Measurements from ENCODE around the gene ATG2A.

Gene ATG2A

DNA sequence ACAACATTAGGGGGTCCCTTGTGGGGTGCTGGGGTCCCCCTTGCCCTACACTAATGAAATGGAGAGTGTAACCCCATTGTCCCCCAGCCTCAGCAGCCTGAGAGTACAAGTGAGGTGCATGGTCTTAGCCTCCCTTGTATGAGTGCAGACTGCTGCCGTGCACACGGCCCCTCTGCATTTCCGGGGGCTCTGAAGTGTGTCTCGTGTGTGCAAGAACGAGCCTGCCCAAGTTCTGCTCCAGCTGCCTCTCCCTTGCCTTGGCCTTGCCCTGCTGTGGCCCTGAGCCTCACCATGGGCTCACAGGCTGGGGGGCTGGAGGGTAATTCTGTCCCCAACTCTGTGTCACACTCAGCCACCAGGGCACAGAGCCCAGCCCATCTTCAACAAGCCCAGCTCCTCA is 33.4 kb downstream of the ATG2A start:
- no peak for DNase-seq

DNA sequence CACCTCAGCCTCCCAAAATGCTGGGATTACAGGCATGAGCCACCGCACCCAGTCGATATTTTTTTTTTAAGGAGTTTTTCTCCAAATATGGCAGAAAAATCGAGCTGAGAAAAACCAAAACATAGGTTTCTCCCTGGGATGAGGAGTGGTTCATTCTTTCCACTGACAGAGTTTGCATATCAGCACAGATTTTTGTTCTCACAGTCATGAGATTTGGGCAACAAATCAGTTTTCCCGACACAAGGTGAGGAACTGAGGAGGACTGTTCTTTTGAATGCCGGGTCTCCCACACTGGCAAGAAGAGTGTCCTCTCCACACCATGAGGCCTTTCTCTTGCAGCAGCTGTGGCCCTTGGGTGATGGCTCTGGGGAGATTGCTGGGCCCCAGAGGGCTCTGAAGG is 34.8 kb downstream of the ATG2A start:
- DNase-seq = no peak

DNA sequence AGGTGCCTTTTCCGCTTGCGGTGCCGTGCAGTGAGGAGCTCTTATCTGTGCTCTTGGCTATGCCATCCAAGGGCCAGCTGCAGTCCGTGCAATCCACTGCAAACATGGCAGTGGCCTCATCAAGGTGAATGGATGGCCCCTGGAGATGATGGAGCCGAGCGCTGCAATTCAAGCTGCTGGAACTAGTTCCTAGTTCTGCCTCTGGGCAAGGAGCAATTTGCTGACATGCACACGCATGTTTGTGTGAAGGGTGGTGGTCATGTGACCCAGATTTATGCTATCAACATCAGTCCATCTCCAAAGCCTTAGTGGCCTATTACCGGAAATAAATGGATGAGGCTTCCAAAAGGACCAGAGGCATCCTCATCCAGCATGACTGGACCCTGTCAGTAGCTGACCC is 35.5 kb downstream of the ATG2A start:
- peak; percentile 46 for DNase-seq

DNA sequence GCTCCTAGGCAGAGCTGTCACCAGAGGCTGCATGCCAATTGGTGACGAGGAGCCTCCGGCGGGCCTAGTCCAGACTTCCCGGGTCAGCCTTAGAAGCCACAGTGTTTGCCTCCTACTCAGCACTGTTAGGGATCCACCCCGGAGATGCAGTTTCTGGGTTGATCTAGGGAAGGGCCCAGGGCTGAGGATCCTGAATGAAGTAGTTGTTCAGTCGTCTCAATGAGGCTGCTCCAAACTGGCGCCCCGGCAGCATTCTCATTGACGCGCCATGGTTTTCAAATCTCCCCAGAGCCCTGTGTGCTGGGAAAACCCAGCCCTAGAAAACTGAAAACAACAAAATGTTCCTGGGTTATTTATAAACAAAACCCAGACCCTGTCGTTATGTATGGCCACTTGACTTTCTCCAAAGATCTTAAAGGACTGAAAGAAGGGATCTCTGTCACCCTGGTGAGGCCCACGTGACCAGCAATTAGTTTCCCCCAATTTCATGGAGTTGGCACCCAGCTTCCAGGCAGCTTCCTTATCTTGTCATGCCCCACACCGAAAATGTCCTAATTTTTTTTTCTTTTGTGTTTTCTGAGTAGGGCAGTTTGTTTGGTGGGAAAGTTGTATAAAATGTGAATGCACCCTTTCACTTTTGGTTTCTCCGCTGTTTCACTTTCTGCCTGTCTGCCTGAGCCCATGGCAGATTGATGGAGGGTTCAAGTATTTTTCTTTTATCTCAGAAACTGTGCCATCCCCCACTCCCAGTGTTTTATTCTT is 36.6 kb downstream of the ATG2A start:
- no peak for DNase-seq

DNA sequence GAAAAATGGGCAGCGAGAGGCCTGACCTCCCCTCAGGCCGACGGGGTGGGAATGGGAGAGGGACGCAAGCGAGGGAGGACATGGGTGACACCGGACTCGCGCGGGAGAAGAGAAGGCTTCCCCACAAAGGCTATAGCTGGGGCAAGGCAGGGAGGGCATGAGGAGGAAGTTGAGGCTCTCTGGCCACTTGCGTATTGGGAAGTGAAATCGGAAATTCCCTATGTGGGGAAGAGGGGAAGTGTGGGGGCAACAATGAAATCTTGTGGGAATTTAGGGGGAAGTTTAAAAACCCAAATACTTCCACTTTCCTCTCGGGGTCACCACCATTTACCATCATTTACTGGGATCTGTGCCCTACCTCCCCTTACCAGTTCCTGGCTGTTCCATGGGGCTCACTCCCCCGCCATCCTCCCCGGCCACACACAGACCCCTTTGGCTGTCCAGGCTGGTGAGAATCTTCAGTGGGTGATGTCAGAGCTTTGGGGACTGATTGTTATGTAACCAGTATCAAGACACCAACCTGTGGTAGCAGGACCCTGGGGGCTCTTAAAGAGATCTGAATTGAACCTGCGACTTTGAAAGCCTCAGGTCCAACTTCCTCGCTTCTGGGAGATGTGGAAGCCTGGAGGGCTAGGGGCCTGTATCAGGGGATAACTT is 37.6 kb downstream of the ATG2A start:
- DNase-seq = no peak

DNA sequence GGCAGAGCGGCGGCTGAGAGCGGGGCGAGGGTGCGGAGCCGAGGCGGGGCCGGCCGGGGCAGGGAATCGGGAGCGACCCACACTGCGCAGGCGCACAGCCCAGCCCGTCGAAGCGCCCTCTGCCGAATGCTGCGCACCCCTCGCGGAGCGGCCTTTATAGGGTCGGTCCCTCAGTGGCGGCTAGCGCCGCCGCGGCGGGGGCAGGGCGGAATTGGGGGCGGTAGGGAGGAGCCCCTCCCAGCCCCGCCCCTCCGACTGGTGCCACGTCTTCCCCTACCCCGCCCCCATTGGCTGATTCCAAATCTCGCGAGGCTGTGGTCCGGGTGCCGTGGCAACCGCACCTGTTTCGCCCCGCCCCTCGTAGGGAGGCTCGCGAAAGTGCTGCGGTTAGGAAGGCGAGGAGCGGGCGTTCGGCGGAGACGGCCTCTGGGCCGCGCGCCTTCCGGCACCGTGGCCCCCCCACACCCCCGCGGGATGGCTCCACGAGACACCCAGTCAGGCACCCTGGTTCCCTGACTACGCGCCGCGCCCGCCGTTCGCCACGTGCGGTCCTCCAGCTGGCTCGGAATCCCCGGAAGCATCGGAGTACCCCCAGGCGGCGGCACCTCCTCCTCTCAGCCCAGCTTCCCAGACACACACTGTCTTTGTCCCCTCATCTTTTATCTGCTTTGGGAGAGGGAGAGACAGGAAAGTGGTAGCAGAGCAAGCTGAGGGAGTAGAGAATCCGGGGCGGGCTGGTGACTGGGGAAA is 38.3 kb downstream of the ATG2A start, which contains the start of gene EHD1:
Gene EHD1 (minus strand): TSS at position 128 of the 750 bp plus-strand sequence. CDS start 157 bp downstream, outside the sequence.
- DNase-seq = peak; percentile 98

DNA sequence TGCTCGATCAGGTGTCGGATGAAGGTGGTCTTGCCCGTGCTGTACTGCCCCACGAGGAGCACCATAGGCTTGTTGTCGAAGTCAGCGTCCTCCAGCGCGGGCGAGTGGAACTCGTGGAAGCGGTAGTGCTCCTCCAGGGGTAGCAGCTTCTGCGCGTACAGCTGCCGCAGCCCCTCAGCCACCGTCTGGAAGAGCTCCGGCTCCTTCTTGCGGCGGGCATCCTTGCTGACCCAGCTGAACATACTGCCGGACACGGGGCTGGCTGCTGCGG is 38.9 kb downstream of the ATG2A start:
- peak; percentile 61 for DNase-seq

DNA sequence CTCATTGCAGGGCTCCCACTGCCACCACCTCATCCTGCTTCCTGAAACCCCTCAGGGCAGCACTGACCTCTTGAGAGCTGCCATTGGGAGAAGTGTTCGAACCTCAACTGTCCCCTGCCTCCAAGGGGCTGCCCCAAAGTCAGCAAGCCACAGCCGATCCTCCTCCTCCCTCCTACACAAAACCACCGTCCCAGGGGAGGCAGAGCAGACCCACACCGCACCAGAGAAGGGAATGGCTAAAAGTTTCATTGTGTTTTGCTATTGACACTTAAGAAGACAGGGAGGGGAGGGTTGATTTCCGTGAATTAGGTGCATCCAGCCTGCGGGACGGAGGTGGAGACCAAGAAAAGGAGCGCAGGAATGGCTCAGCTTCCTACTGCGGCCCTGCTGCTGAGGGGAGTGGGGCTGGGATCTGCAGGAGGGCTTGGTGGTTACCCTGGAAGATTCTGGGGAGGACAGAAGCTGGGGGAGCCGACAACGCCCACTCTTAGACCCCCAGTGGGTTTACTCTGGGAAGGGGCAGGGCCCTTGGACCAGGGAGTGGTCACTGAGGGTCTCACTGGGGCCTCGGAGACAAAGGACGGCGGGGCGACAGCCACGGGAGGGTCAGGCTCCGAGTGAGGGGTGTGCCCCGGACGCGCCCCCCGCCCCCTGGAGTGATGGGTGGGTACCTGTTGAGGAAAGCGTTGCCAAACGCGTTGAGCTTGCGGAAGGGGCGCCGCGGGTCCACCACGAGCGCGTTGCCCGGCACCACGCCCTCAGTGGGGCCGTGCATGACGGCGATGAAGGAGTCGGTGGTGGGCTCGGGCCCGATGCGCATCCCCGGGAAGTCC is 39.4 kb downstream of the ATG2A start:
- no peak for DNase-seq

DNA sequence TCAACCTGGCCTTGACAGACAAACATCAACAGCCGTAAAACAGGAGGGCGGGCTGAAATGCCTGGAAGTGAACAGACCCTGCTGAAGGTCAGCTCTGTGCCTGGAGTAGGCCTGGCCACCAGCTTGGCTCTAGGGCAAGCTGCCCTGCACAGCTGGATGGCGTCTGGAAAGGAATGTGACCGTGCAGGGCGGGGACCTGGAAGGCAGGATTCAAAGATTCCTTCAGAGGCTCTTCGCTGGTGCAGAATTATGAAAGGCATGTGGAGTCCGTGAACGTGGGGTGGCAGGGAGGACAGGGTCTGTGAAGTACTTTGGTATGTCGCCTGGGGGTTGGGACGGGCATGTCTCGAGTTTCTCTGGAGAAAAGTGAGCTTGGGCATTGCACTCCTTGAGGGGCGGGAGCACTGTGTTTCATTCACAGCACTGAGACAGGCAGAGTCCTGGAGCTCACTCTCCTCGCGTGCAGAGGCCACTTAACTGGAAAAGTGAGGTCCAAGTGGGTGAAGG is 40.1 kb downstream of the ATG2A start:
- DNase-seq = no peak

DNA sequence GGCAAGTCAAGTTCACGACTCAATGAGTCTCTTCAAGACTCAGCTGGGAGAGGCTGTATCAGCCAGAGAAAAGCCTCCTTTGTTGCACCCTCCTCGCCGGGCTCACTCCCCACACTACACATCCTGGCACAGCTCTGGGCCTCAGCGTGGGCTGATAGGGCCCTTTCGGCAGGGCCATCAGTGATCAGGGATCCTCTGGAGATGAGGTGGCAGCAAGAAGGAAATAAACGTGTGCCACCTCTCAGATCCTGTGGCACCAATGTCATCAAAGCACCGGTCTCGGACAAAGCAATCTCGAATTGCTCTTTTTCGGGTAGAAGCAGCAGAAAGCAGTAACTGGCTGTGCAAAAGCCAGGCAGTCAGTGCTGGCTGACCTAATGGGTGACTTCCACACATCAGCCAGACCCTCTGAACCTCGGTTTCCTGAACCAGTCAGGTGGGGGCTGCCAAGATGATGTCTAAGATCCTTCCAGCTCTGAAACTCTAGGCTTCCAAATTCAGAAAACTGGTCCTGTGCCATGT is 40.7 kb downstream of the ATG2A start:
- DNase-seq = no peak

DNA sequence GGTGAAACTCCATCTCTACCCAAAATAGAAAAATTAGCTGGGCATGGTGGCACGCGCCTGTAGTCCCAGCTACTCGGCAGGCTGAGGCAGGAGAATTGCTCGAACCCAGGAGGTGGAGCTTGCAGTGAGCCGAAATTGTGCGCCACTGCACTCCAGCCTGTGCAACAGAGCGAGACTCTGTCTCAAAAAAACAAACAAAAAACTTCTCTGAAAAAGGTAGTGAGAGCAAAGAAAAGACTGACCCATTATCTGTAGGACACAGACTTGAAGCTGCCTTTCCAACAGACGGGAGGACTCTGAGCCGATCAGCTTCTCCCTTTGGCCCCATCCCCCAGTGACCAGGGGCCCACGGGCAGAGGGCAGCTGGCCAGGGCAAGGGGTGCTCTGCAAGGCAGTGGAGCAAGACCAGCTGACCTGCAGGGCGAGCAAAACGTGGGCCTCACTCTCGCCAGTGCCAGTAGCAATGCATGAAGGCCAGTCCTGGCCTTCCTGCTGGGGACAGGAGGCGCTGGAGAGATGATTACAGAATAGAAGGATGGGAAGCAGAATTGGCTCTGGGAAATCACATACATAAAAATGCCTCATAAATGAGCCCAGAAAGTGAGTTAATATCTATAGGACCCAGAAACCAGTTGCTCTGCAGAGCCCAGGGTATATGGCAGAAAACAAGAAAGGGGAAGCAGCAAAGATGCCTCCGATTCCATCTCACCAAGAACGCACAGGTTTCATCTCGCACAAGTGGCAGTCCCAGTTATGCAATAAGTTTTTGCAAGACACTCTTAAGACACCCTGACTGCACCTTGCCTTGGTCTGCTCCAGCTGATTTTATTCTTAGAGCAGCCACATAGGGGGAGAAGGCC is 41.4 kb downstream of the ATG2A start:
- no peak for DNase-seq

DNA sequence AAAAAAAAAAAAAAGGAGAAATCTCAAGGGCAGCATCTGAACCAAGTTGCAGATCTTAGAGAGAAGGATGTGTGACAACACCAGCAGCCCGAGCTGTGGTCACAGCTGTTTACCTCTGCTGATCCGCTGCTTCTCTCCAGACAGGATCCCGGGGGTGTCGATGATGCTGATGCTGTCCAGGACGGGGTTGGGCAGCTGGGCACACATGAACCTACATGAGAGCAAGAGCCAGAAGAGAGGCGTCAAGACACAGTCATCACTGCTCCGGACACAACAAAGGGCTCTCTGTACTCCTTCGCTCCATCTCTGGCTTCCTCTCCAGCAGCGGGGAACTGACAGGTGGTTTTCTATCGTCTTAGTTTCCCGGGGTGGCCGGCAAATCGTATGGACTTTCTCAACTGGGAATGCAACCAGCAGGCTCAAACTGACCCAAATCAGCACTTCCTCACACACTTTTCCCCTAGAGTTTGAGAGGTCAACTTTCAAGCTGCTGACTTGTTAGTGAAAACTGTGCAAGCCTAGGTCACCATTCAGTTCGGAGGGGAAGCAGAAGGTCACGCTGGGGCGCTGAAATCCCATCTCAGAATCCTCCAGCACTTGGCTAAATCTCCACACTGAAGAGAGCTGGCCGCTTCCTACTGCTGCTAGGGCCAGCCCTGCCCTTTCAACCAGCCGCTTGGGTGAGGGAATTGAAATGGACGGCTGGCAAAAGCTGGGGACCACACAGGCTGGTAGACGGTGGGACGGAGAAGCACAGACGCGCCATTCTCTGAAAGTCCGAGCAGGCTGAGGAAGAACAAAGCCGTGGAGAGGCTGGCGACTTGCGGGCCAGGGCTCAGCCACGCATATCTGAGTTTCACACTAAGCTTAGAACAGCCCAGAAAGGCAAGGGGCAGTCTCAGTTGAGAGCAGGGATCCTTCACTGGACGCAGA is 42.4 kb downstream of the ATG2A start:
- no peak for DNase-seq

DNA sequence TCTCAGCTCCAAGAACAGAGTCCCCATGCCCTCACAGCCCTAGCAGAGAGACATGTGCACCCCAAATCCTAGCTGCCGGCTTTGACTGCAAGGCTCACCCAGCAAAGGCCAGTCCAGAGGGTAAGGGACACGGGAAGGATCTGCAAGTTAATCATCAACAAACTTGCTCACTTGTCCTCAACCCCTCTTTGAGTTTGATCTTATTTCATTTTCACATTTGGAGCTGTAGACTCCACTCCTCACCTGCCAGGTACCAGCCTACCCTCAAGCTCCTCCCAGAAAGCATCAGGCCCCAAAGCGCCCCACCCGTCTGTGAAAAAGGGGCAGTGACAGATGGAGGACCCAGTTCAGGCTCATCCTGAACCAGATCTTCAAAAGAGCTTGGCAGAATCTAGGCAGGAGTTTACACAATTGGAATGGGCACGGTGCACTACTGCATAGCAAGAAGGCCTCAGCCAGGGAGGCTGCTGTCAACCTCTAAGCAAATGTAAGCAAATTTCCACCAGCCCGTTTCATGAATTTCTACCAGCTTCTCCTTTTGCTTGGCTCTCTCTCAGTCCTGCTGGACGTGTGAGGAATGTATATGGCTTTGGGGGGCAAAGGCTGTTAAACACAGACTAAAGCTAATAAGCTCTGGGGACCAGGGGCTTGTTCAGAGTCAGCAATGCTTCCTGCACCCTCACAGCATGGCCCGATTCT is 44.1 kb downstream of the ATG2A start:
- no peak for DNase-seq

DNA sequence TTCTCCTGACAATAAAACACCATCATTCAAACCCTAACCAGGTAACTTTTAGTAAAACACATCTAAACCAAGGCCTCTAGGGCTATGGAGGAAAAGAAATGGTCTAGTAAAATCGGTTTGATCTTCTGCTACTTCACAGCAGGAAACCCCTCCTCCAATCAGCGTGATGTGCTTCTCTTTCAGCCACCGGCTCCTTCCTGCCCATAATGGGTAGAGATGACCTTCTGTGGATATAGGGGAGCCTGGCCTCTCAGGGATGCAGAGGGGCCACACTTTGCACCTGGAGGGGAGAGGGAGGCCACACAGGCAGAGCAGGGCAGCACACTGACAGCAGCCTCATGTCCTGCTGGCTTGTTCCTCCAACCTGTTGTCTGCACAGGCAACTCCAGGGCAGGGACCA is 45.5 kb downstream of the ATG2A start:
- DNase-seq = no peak

DNA sequence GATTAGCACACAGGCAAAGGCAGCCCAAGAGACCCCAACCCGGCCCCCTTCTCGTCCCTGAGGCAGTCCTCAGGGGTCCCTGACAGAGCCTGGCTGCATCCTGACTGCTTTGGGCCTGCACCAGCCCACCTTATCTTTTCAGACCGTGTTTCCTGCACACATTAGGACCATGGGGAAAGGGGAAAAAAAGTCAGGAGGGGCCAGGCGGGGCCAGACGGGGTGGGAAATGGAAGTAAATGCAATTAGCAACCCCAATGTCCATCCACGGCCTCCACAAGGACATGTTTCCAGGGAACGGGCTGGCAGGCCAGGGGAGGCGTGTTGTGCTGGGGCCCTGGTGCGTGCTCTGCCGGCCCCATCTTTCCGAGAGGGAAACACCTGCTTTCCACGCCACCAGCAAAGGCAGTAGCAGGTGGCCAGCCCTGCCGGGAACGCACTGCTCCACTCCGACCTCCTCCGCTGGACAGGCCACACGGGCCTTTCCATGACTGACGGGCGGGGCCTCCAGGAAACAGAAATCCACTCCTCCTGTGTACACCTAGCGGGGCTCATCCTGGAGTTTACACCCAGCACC is 46.0 kb downstream of the ATG2A start:
- DNase-seq = no peak

DNA sequence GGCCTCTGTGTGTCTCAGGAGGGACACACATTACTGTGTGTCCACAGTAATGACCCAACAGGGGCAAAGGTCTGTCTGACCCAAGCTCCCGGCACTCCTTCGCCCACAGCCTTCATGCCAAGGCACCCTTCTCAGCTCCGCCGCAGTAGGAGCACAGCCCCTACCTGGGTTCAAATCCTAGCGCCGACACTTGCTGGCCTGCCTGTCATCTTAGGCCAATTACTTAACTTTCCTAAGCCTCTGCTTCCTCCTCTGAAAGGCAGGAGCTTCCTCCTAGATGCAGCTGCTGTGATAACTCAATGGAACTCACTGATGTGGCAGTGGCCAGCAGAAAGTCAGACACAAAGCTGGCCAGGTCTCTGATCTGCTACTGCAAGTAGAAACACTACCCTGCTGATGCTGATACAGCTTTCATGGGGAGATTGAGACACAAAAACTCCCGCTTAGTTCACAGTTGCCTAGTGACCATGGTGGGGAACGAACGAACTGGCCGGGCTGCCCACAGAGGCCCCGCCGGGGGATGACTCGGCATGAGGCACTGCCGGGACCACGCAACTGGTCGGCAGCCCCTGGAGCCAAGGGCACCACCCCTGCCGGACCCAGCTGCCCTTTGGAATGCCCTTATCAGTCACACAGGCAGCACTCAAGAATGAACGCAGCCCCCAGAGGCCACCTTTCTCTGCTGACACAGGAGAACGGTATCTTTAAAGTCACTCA is 46.7 kb downstream of the ATG2A start:
- DNase-seq = no peak

DNA sequence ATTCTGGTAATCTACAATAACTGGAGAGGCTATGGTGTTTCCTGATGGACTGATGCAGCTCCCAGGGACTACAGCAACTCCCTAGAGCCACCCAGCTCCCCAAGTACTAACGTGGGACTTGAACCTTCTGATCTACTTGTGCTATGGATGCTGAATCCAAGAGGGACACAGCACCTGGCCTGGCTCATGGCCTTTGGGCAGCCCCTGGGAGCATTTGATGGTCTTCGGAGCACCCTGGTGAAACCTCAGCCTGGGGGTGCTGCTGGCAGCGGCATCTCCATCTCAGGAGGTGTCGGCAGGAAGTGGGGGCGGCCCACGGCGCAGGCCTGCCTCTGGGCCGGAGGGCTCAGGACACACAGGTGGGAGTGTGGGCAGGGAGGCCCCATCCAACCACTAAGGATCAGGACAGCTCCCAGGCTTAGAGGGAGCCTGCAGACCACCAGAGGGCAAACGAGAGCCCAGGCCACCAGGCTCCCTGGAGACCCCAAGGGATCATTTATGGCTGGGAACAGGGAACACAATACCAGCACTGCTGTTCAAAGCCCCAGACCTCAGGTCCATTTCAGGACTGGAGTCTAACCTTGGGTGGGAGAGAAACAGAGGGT is 47.3 kb downstream of the ATG2A start:
- no peak for DNase-seq

DNA sequence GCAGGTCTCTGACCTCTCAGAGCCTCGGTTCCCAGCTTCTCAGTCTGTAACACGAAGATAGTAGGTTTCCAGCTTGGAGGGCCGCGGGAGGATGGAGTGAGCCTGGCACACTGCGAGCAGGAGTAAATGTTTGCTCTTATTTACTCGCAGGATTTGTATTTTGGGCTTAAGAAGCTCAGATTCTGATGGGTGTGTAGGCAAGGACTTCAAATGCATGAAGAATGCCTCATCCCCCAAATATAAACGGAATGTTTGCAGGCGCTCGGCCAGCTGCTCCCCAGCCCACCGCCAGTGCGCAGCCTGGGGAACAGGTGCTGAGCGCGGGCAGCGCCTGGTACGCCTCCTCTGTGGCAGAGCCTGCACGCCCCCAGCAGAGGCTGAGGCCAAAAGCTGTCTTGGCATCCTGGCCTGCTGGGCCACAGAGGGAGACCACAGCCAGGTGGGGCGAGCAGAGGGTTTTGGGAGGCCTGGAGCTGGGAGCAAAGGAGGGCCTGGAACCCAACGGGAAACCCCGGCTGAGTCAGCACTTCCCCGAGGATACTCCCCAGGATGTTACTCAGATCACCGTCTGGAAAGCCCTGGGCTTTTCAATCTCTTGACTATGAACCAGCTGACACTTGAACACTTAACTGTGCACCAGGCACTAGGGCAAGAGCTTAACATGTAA is 48.0 kb downstream of the ATG2A start:
- no peak for DNase-seq
